ENCODE results near the gene LTC4S. TPM values are rescaled to one million over a fixed set of nuclear protein-coding genes. Genes with fewer than 3 reads are reported as not detected.

Gene LTC4S
- total and polyA plus RNA-seq, 4 donors: 1.3 to 3.3 (median 2.1) TPM

- Histone ChIP-seq H3K4me3 (ENCODE audit: low read depth in 1 of 3, low read length in 3 of 3) (no peak overlapping the region), H3K4me1 (ENCODE audit: control insufficient read depth in 4 of 4, insufficient read depth in 4 of 4, low read length in 3 of 4) (peaks cover 16 to 44% (median 36%) of the 10 kb centered on the region in 4 donors), H3K9me3 (ENCODE audit: control insufficient read depth in 4 of 4, low read length in 3 of 4) (no peaks in the 10 kb centered on the region), H3K27me3 (ENCODE audit: control insufficient read depth in 4 of 4, insufficient read depth in 4 of 4, low read length in 3 of 4) (no peaks in the 10 kb centered on the region), H3K36me3 (ENCODE audit: control insufficient read depth in 4 of 4, insufficient read depth in 3 of 4, low read depth in 1 of 4, low read length in 3 of 4) (peaks cover 9 to 43% (median 35%) of the 10 kb centered on the region in 4 donors), H3K27ac (ENCODE audit: low read depth in 1 of 2, low read length in 2 of 2) (no peak overlapping the region), H3K9ac (ENCODE audit: low read depth in 1 of 2, low read length in 2 of 2) (no peak overlapping the region)
- no peak for DNase-seq (ENCODE audit: low spot score)
- no peak for TF ChIP-seq YY1 (IDR thresholded peaks at IDR 0.05)
- 91% methylated on average over 18 of the region's 18 CpGs for WGBS
Measured at GRCh38 chr5:179768326-179769085, 25.3 kb upstream of the LTC4S start.

- Histone ChIP-seq H3K4me3 (ENCODE audit: low read depth in 1 of 3, low read length in 3 of 3) (no peak overlapping the region), H3K36me3 (ENCODE audit: control insufficient read depth in 4 of 4, insufficient read depth in 3 of 4, low read depth in 1 of 4, low read length in 3 of 4) (peaks cover 12 to 51% (median 40%) of the 10 kb centered on the region in 4 donors), H3K27ac (ENCODE audit: low read depth in 1 of 2, low read length in 2 of 2) (no peak overlapping the region), H3K9me3 (ENCODE audit: control insufficient read depth in 4 of 4, low read length in 3 of 4) (no peaks in the 10 kb centered on the region), H3K4me1 (ENCODE audit: control insufficient read depth in 4 of 4, insufficient read depth in 4 of 4, low read length in 3 of 4) (peaks cover 12 to 38% (median 30%) of the 10 kb centered on the region in 4 donors), H3K27me3 (ENCODE audit: control insufficient read depth in 4 of 4, insufficient read depth in 4 of 4, low read length in 3 of 4) (no peaks in the 10 kb centered on the region), H3K9ac (ENCODE audit: low read depth in 1 of 2, low read length in 2 of 2) (no peak overlapping the region)
- DNase-seq (ENCODE audit: low spot score): no peak
- TF ChIP-seq MAX (IDR thresholded peaks at IDR 0.05): no peak
- no peak for TF ChIP-seq NR2F2 (IDR thresholded peaks at IDR 0.05)
- no peak for TF ChIP-seq HNF4G (IDR thresholded peaks at IDR 0.05)
- TF ChIP-seq YY1 (IDR thresholded peaks at IDR 0.05): no peak
- TF ChIP-seq TAF1 (conservative IDR thresholded peaks at IDR 0.05): no peak
- TF ChIP-seq SP1 (IDR thresholded peaks at IDR 0.05): no peak
- TF ChIP-seq ATF3 (IDR thresholded peaks at IDR 0.05): no peak
- TF ChIP-seq ZBTB33 (IDR thresholded peaks at IDR 0.05): no peak
- TF ChIP-seq REST (IDR thresholded peaks at IDR 0.05): no peak
- TF ChIP-seq HNF4A (conservative IDR thresholded peaks at IDR 0.05): no peak
- no peak for TF ChIP-seq CTCF (IDR thresholded peaks at IDR 0.05; ENCODE audit: low read depth, low read length, missing input control)
- no peak for TF ChIP-seq FOXA2 (IDR thresholded peaks at IDR 0.05)
- TF ChIP-seq RXRA (IDR thresholded peaks at IDR 0.05): no peak
- no peak for TF ChIP-seq GABPA (IDR thresholded peaks at IDR 0.05 in 1 of 2, conservative IDR thresholded peaks at IDR 0.05 in 1 of 2)
- no peak for TF ChIP-seq RAD21 (IDR thresholded peaks at IDR 0.05)
- WGBS: 92% methylated on average over 6 of the region's 6 CpGs
Measured at GRCh38 chr5:179769271-179769670, 24.5 kb upstream of the LTC4S start.
